ENCODE measurements around the gene FEM1B. TPM values are rescaled to one million over a fixed set of nuclear protein-coding genes. Genes with fewer than 3 reads are reported as not detected.

Gene FEM1B
- 59.7 and 75.5 TPM in 2 replicates for total RNA-seq

GRCh38 chr15:68277603-68278344 is at the start of gene FEM1B:
Gene FEM1B (plus strand): TSS chr15:68277745. CDS start chr15:68278418, 673 bp downstream.

DNA sequence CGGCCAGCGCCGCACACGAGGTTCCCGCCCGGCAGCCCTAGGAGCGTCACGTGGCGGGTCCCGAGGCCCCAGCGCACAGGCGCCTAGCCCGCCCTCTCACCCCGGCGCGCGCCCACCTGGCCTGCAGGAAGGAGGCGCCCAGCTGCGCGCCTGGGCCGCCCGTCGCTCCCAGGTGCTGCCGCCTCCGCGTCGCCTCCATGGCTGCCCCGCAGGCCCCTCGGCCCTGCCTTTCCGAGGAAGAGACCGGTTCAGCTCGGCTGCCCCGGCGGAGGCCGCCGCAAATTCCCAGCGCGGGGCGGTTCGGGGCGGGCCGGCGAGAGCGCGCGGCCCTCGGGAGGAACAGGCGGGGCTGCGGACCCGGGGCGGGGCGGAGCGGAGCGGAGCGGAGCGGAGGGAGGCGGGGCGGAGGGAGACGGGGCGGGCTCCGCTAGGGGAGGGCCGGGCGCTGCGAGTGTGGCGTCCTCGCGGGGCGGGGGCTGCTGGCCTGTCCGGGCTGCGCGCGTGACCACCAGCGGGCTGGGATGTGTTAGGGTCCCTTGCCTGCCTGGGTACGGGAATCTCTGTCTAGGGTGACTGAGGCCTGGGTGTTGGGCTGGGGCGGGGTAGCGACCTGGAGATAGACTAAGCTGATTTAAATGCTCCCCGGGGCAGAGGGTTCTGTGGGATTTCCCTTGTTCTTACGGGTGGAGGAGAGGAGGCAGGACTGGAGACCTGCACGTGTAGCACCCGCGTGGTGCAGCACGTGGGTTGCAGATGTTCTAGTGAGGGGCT is 48.0 kb upstream of the FEM1B start, which contains the start of gene CLN6:
Gene CLN6, minus strand, starts transcription at position 343 of the 771 bp plus-strand sequence. Its CDS starts 144 bp downstream, at position 199.

Other genes starting within 250 kb of the FEM1B start
- gene PIAS1, start 223.4 kb upstream of the FEM1B start, total RNA-seq = 28.6 and 29.9 TPM in 2 replicates
- gene CALML4, start 72.4 kb upstream of the FEM1B start, total RNA-seq = 3.2 and 3.3 TPM in 2 replicates
- 16.9 and 20.1 TPM in 2 replicates for gene CLN6, start 48.0 kb upstream of the FEM1B start, total RNA-seq
- gene ITGA11, start 154.4 kb downstream of the FEM1B start, total RNA-seq = 11.4 and 21.9 TPM in 2 replicates